Astrocyte (in vitro differentiated cells and primary cell): Measurements from ENCODE around the gene FRMPD2. TPM values are rescaled to one million over a fixed set of nuclear protein-coding genes. Genes with fewer than 3 reads are reported as not detected.
A peak's percentile ranks its signal among the peaks of the same experiment; 100 is the strongest.

ENCODE experiments used
- DNase-seq: peaks from one replicate; pipeline ENCODE4 v3.0.0-alpha.2; 2010; ENCODE audit warnings: low read depth
- FAIRE-seq: peaks from 2 replicates; lab custom pipeline; 2011; peaks lifted over from hg19 to GRCh38; lab: Jason Lieb, UNC
- H2AFZ ChIP-seq: 2 replicates; pipeline ENCODE4 v1.6.0; 2012; ENCODE audit warnings: low read depth, low read length, inconsistent platforms
- H3K27ac ChIP-seq: 2 replicates; pipeline ENCODE4 v1.5.1; 2011; ENCODE audit warnings: low read depth, low read length, inconsistent platforms
- H3K27me3 ChIP-seq: 2 replicates; pipeline ENCODE4 v1.6.0; 2011; ENCODE audit warnings: low read length, inconsistent platforms; ENCODE audit not compliant: insufficient read depth
- H3K36me3 ChIP-seq: 2 replicates; pipeline ENCODE4 v1.5.1; 2011; ENCODE audit warnings: low read length, inconsistent platforms; ENCODE audit not compliant: insufficient read depth
- H3K4me1 ChIP-seq: 2 replicates; pipeline ENCODE4 v1.5.1; 2011; ENCODE audit warnings: low read length, inconsistent platforms; ENCODE audit not compliant: insufficient read depth
- H3K4me2 ChIP-seq: 2 replicates; pipeline ENCODE4 v1.6.0; 2012; ENCODE audit warnings: low read length, inconsistent platforms
- H3K4me3 ChIP-seq: 2 replicates; pipeline ENCODE4 v1.5.1; 2011; ENCODE audit warnings: low read depth, mild to moderate bottlenecking, low read length, inconsistent platforms; ENCODE audit not compliant: insufficient read depth
- H3K79me2 ChIP-seq: 2 replicates; pipeline ENCODE4 v1.6.0; 2012; ENCODE audit warnings: mild to moderate bottlenecking, low read length, inconsistent platforms; ENCODE audit not compliant: insufficient read depth
- H3K9ac ChIP-seq: 2 replicates; pipeline ENCODE4 v1.6.0; 2012; ENCODE audit warnings: mild to moderate bottlenecking, low read length, inconsistent platforms
- H3K9me3 ChIP-seq: 2 replicates; pipeline ENCODE4 v1.5.1; 2012; ENCODE audit warnings: low read depth, mild to moderate bottlenecking, low read length, inconsistent platforms; ENCODE audit not compliant: insufficient read depth
- H4K20me1 ChIP-seq: 2 replicates; pipeline ENCODE4 v1.6.0; 2012; ENCODE audit warnings: low read length, inconsistent platforms; ENCODE audit not compliant: insufficient read depth
- H3K27ac Mint-ChIP-seq: one replicate; pipeline ENCODE4 v1.8.0; 2021; ENCODE audit warnings: mild to moderate bottlenecking, mixed read lengths; ENCODE audit not compliant: unreplicated experiment
- H3K27me3 Mint-ChIP-seq: one replicate; pipeline ENCODE4 v1.8.0; 2021; ENCODE audit warnings: low read depth, mixed read lengths; ENCODE audit not compliant: unreplicated experiment
- H3K36me3 Mint-ChIP-seq: one replicate; pipeline ENCODE4 v1.8.0; 2021; ENCODE audit warnings: low read depth, mixed read lengths; ENCODE audit not compliant: unreplicated experiment
- H3K4me1 Mint-ChIP-seq: one replicate; pipeline ENCODE4 v1.8.0; 2021; ENCODE audit warnings: low read depth, mixed read lengths; ENCODE audit not compliant: unreplicated experiment
- H3K4me3 Mint-ChIP-seq: one replicate; pipeline ENCODE4 v1.8.0; 2021; ENCODE audit warnings: mild to moderate bottlenecking, moderate library complexity, mixed read lengths; ENCODE audit not compliant: unreplicated experiment
- H3K9me3 Mint-ChIP-seq: one replicate; pipeline ENCODE4 v1.8.0; 2021; ENCODE audit warnings: mild to moderate bottlenecking, mixed read lengths; ENCODE audit not compliant: unreplicated experiment
- EZH2 ChIP-seq: IDR thresholded peaks from 2 replicates; pipeline ENCODE4 v1.6.1; 2012; ENCODE audit warnings: mild to moderate bottlenecking, low read length, inconsistent platforms; ENCODE audit not compliant: insufficient read depth
- total RNA-seq: library from RNA; stranded (reverse); gene quantifications from 2 replicates; pipeline ENCODE4 v1.2.1, GENCODE V29; 2021
- TF ChIP-seq, protein P1 (sequence below): IDR thresholded peaks from 2 replicates; pipeline ENCODE4 v1.5.1; 2011; ENCODE audit warnings: low read depth, mild to moderate bottlenecking, inconsistent platforms, low read length, moderate library complexity; ENCODE audit not compliant: insufficient read depth

FRMPD2 gene
- total RNA-seq, 1 donor from 2014 or later = 0.39 TPM

DNA sequence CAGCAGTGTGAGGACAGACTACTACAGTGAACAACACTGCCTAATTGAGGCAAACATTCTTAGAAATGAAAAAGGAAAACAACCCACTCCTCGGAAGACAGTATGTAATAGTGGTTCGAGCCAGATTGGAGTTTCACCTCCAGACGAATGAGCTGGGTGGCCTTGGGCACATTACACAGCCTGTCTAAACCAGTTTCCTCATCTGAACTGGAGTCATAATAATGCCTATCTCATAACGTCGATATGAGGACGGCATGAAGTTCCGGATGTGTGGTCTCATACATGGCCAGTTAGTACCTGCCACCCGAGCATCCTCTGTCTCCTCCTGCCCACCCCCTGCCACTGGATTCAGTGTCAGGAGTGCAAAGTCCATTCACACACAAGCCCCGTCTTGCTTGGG lies 15.8 kb upstream of the FRMPD2 start:
- peaks cover 4% of the 10 kb centered on the region for H3K4me1 ChIP-seq
- H3K4me2 ChIP-seq = no peak overlapping the region
- Mint-ChIP-seq H3K27ac (no peak overlapping the region), H3K4me1 (peaks cover 22% of the 10 kb centered on the region), H3K9me3 (peaks cover 1% of the 10 kb centered on the region), H3K27me3 (peaks cover 7% of the 10 kb centered on the region), H3K4me3 (no peak overlapping the region), H3K36me3 (no peaks in the 10 kb centered on the region)
- H3K9ac ChIP-seq = no peak overlapping the region
- DNase-seq (no peak), FAIRE-seq (no peak)
- H3K36me3 ChIP-seq = no peaks in the 10 kb centered on the region
- no peaks in the 10 kb centered on the region for H3K9me3 ChIP-seq
- no peaks in the 10 kb centered on the region for H3K79me2 ChIP-seq
- H3K27ac ChIP-seq = no peak overlapping the region
- H2AFZ ChIP-seq = no peak overlapping the region
- H3K27me3 ChIP-seq = no peaks in the 10 kb centered on the region
- no peak for TF ChIP-seq EZH2
- TF ChIP-seq, protein P1, sequence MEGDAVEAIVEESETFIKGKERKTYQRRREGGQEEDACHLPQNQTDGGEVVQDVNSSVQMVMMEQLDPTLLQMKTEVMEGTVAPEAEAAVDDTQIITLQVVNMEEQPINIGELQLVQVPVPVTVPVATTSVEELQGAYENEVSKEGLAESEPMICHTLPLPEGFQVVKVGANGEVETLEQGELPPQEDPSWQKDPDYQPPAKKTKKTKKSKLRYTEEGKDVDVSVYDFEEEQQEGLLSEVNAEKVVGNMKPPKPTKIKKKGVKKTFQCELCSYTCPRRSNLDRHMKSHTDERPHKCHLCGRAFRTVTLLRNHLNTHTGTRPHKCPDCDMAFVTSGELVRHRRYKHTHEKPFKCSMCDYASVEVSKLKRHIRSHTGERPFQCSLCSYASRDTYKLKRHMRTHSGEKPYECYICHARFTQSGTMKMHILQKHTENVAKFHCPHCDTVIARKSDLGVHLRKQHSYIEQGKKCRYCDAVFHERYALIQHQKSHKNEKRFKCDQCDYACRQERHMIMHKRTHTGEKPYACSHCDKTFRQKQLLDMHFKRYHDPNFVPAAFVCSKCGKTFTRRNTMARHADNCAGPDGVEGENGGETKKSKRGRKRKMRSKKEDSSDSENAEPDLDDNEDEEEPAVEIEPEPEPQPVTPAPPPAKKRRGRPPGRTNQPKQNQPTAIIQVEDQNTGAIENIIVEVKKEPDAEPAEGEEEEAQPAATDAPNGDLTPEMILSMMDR = no peak
- no peak overlapping the region for H3K4me3 ChIP-seq
- H4K20me1 ChIP-seq = no peaks in the 10 kb centered on the region

DNA sequence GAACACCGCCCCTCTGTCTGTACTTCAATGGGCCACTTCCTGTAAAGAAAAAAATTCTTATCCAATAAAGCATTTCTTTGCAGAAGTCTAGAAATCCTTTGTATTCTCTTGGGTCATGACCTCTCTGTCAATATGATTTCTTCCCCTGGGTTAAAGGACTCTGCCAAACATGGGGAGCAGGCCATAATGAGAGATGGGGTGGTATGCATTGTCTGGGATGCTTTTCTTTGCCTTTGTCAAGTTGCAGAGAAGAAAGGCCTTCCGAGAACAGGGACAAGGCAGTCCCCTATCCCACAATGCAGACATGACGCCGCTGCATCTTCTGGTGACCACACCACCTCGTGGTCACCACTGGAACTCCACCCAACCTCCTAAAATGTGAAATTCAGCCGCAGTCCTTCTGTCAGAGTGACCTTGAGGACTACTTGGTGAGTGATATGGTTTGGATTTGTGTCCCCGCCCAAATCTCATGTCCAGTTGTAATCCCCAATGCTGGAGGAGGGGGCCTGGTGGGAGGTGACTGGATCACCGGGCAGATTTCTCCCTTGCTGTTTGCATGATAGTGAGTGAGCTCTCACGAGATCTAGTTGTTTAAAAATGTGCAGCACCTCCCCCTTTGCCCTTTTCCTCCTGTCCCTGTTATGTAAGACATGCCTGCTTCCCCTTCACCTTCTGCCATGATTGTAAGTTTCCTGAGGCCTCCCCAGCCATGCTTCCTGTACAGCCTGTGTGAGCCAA lies 15.2 kb upstream of the FRMPD2 start:
- H3K27ac Mint-ChIP-seq = no peak overlapping the region
- TF ChIP-seq EZH2 = no peak
- TF ChIP-seq, protein P1 = peak; percentile 77

DNA sequence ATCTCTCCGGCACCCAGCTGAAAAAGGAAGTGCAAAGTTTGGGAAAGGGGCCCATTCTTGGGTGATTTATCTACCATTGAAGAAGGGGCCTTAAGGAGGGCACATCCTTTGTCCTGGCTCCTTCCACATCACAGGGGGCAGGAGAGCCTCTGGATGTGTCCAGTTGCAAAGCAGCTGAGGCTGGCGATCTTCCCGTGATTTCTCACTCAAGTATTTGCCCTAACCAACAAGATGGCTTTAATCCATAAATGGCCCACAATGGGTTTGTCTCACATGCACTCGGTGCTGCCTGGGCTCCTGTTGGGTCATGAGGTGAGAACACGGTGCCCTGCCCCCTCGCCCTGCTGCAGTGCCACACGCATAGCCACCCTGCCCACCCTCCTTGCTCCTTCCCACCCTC lies 14.2 kb upstream of the FRMPD2 start:
- Mint-ChIP-seq H3K27ac (no peak overlapping the region), H3K27me3 (peaks cover 16% of the 10 kb centered on the region), H3K4me3 (no peak overlapping the region), H3K9me3 (peaks cover 10% of the 10 kb centered on the region), H3K36me3 (no peaks in the 10 kb centered on the region), H3K4me1 (peaks cover 22% of the 10 kb centered on the region)
- peak; percentile 23 for DNase-seq
- H3K4me1 ChIP-seq = peaks cover 4% of the 10 kb centered on the region
- no peak overlapping the region for H3K4me3 ChIP-seq
- no peaks in the 10 kb centered on the region for H3K9me3 ChIP-seq
- no peak overlapping the region for H2AFZ ChIP-seq
- no peaks in the 10 kb centered on the region for H3K79me2 ChIP-seq
- no peak overlapping the region for H3K4me2 ChIP-seq
- H3K27me3 ChIP-seq = peaks cover 7% of the 10 kb centered on the region
- no peaks in the 10 kb centered on the region for H3K36me3 ChIP-seq
- no peaks in the 10 kb centered on the region for H4K20me1 ChIP-seq
- H3K9ac ChIP-seq = no peak overlapping the region
- FAIRE-seq = no peak
- TF ChIP-seq EZH2 = no peak
- TF ChIP-seq, protein P1 = no peak
- H3K27ac ChIP-seq = no peak overlapping the region

More for the DNA sequence above, 15.2 kb upstream of the FRMPD2 start:
- no peaks in the 10 kb centered on the region for H4K20me1 ChIP-seq
- peaks cover 6% of the 10 kb centered on the region for H3K27me3 ChIP-seq
- no peak for FAIRE-seq
- no peak overlapping the region for H3K27ac ChIP-seq
- Mint-ChIP-seq H3K4me3 (no peak overlapping the region), H3K36me3 (no peaks in the 10 kb centered on the region), H3K9me3 (peaks cover 6% of the 10 kb centered on the region), H3K27me3 (peaks cover 12% of the 10 kb centered on the region), H3K4me1 (peaks cover 22% of the 10 kb centered on the region)
- H3K79me2 ChIP-seq = no peaks in the 10 kb centered on the region
- H2AFZ ChIP-seq = no peak overlapping the region
- H3K36me3 ChIP-seq = no peaks in the 10 kb centered on the region
- no peak overlapping the region for H3K4me2 ChIP-seq
- no peaks in the 10 kb centered on the region for H3K9me3 ChIP-seq
- H3K4me1 ChIP-seq = peaks cover 4% of the 10 kb centered on the region
- no peak overlapping the region for H3K9ac ChIP-seq
- no peak overlapping the region for H3K4me3 ChIP-seq
- DNase-seq = no peak
